Kidney (tissue), 14 donors: Measurements from ENCODE around the gene FOXL2. TPM values are rescaled to one million over a fixed set of nuclear protein-coding genes. Genes with fewer than 3 reads are reported as not detected.

ENCODE experiments used
- DNase-seq, 5 donors: peaks; one replicate each; pipeline ENCODE4 v3.0.0-alpha.2; 2013 to 2020
- FAIRE-seq: peaks from 2 replicates; lab custom pipeline; 2012; peaks lifted over from hg19 to GRCh38; lab: Jason Lieb, UNC
- H3K27ac ChIP-seq, 2 donors: one replicate each; pipeline ENCODE4 v1.7.0; 2013; ENCODE audit warnings: low read depth in 2 of 2, low read length in 2 of 2, inconsistent platforms in 1 of 2
- H3K27me3 ChIP-seq: one replicate; pipeline ENCODE4 v1.7.1; 2013; ENCODE audit warnings: low read length, inconsistent platforms; ENCODE audit not compliant: control insufficient read depth, insufficient read depth
- H3K36me3 ChIP-seq, 3 donors: one replicate each; pipeline versions ENCODE4 v1.7.0 to v1.7.1; 2013; ENCODE audit warnings: low read length in 3 of 3, control low read depth in 1 of 3, inconsistent platforms in 1 of 3; ENCODE audit not compliant: insufficient read depth in 3 of 3, control insufficient read depth in 2 of 3
- H3K4me1 ChIP-seq, 3 donors: one replicate each; pipeline versions ENCODE4 v1.7.0 to v1.7.1; 2013; ENCODE audit warnings: low read length in 3 of 3, inconsistent platforms in 1 of 3, low read depth in 1 of 3; ENCODE audit not compliant: control insufficient read depth in 2 of 3, insufficient read depth in 2 of 3
- H3K4me3 ChIP-seq, 3 donors: one replicate each; pipeline versions ENCODE4 v1.7.0 to v1.8.1; 2013; ENCODE audit warnings: low read length in 3 of 3, control low read depth in 1 of 3, inconsistent platforms in 1 of 3
- H3K9ac ChIP-seq, 3 donors: one replicate each; pipeline versions ENCODE4 v1.7.0 to v1.7.1; 2013; ENCODE audit warnings: low read length in 3 of 3, control low read depth in 1 of 3, inconsistent platforms in 1 of 3
- H3K9me3 ChIP-seq, 3 donors: one replicate each; pipeline versions ENCODE4 v1.7.0 to v1.7.1; 2013; ENCODE audit warnings: low read length in 3 of 3, control low read depth in 1 of 3, inconsistent platforms in 1 of 3; ENCODE audit not compliant: control insufficient read depth in 2 of 3, insufficient read depth in 1 of 3
- intact Hi-C: fragments of 100-400 bp; cut with DNase I; formaldehyde crosslinking; loops from one replicate; pipeline ENCODE4 v1.11.1; 2022
- polyA plus RNA-seq: library from polyadenylated mRNA; stranded (reverse); fragments of 350-450 nt; fragmentation: Illumina TruSeq; extraction: RNeasy Lipid Tissue Mini Kit (QIAGEN cat#74804); gene quantifications from one replicate; pipeline ENCODE4 v1.2.3, GENCODE V29; 2014; ENCODE audit warnings: low read depth, low replicate concordance; ENCODE audit not compliant: insufficient read depth
- total RNA-seq: library from RNA; stranded (reverse); fragmentation: NEBNext Ultra II Directional; extraction: Animal tissue kit (Norgen Biotek cat#: 25700); gene quantifications from one replicate; pipeline ENCODE4 v1.2.1, GENCODE V29; 2021
- TF ChIP-seq, protein P1 (sequence below): IDR thresholded peaks from 3 replicates; pipeline ENCODE4 v1.5.1; 2012; ENCODE audit warnings: mild to moderate bottlenecking, moderate library complexity, borderline replicate concordance; ENCODE audit not compliant: insufficient read depth; ENCODE audit errors: extremely low read depth
- donor health status: control.
- donor health status: control.
- donor health status: control.
- donor health status: control.
- donor health status: control.
- donor health status: DM: yes; HTN: yes; CAD: no.
- donor health status: Normal renal cell carcinoma (clear cell type).

FOXL2 gene
- total and polyA plus RNA-seq, 2 donors from 2014 or later, result not detected

DNA sequence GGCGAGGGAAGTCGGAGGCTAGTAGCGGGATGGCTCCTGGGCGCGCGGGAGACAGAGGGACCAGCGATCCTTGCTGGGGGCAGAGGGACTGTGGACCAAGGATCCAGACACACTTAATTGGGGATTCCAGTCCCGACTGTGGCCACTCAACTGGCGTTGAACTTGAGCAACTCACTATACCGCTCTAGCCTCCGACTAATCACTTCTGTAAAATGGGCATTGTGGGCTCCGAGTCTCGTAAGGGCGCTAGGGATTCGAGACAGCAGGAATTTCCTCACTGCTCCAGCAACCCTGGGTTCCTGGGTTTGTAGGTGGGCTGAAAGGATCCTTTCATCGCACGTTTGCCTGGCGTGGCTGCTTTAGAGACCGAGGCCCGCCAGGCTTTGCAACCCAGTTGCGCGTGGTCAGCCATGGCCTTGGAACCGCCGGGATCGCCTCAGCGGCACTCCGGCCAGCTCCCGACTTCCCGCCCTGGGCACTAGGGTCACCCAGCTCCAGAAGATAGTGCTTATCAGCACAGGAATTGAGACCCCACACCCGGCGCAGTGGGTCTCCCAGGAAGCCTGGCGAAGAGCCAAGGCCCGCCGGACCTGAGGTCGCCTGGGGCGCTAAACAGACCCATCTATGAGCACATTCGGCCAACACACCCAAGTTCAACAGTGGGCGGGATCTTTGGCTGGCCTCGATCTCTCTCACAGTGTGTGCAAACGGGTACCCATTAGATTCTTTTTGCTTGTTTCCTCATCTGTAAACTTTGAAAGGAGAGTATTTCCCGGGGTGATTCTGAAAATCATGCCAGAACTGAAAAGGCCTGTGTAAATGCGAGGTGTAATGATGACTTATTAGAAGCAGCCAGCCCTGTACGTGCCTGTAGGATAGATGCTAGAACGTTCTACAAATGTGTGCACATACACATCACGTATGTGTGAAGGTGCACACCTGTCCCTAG is 9.9 kb downstream of the FOXL2 start:
- peaks cover 0 to 21% (median 0%) of the 10 kb centered on the region in 3 donors for H3K4me1 ChIP-seq
- H3K9me3 ChIP-seq, result no peaks in the 10 kb centered on the region
- TF ChIP-seq, protein P1, sequence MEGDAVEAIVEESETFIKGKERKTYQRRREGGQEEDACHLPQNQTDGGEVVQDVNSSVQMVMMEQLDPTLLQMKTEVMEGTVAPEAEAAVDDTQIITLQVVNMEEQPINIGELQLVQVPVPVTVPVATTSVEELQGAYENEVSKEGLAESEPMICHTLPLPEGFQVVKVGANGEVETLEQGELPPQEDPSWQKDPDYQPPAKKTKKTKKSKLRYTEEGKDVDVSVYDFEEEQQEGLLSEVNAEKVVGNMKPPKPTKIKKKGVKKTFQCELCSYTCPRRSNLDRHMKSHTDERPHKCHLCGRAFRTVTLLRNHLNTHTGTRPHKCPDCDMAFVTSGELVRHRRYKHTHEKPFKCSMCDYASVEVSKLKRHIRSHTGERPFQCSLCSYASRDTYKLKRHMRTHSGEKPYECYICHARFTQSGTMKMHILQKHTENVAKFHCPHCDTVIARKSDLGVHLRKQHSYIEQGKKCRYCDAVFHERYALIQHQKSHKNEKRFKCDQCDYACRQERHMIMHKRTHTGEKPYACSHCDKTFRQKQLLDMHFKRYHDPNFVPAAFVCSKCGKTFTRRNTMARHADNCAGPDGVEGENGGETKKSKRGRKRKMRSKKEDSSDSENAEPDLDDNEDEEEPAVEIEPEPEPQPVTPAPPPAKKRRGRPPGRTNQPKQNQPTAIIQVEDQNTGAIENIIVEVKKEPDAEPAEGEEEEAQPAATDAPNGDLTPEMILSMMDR, result no peak
- no peak overlapping the region for H3K4me3 ChIP-seq
- no peaks in the 10 kb centered on the region for H3K36me3 ChIP-seq
- intact Hi-C loops, result loop anchor here (10.0 kb wide), 1 partner anchor 388 kb away; no protein-coding TSS in a partner anchor
- peaks cover 55% of the 10 kb centered on the region for H3K27me3 ChIP-seq
- no peak overlapping the region for H3K9ac ChIP-seq
- DNase-seq (peak in 2 of 5 donors; percentile 16 to 62), FAIRE-seq (no peak)
- H3K27ac ChIP-seq, result no peak overlapping the region

DNA sequence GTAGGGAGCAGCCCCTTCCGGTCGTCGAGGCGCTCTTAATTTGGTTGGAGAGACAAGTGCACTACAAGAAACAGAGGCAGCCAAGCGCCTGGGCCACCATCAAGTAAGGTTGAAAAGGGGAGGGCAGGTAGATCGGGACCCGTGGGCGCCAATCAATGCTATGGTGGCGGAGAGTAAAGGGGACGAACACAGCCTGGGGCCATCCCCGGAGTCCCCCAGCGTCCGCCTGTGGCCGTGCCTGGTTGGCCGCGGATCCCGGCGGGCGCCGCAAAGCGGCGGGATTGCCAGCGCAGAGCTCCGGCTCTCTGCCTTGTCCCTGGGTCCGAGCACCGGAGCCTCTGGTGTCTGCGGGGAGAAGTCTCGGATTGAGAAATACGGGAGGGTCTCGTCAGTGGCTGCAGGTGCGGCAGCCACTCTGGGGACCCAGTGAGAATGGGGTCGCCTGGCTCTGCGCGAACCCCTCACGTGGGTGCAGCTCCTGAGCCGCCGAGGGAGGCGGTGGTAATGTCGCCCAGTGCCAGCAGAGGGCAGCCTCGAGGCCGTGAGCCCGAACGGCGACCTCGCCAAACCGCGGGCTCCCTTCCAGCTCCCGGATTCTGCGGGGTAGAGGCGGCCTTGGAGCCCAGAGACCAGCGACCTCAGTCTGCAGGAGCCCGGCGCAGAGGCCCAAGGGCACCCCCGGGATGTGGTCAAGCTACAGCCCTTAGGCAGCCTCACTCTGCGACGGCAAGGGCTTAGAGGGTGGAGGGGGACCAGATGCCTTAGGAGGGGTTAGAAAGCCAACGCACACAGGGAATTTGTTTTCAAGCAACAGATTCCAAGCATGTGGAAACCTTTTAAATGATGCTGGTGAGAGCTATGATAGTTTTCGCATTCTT is 10.8 kb downstream of the FOXL2 start:
- Histone ChIP-seq H3K27me3 (peaks cover 50% of the 10 kb centered on the region), H3K4me3 (peak overlapping the region in 1 of 3 donors; percentile 55), H3K9ac (no peak overlapping the region), H3K9me3 (no peaks in the 10 kb centered on the region), H3K36me3 (no peaks in the 10 kb centered on the region), H3K27ac (no peak overlapping the region), H3K4me1 (peaks cover 0 to 21% (median 0%) of the 10 kb centered on the region in 3 donors)
- intact Hi-C loops, result loop anchor here (10.0 kb wide), 1 partner anchor 389 kb away; no protein-coding TSS in a partner anchor
- FAIRE-seq, result no peak
- DNase-seq, result peak; percentile 73 to 86 (median 80)
- TF ChIP-seq, protein P1, result peak; percentile 81

DNA sequence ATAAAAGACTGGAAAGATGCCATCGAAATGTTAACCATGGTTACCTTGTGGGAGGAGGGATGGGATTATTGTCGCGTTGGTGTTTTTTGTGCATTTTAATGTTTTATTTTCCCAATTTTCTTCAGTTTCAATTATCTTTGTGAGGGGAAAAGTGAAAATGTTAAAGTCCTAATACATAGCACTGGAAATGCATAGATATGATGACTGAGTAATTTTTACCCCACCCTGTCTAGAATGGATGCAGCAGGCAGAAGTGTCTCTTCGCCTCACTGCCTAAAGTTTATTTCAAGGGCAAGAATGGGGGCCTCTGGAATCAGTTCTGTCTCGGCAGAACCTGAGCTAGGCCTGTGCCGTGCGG is 11.5 kb downstream of the FOXL2 start:
- Histone ChIP-seq H3K4me1 (peaks cover 0 to 21% (median 0%) of the 10 kb centered on the region in 3 donors), H3K9me3 (no peaks in the 10 kb centered on the region), H3K9ac (no peak overlapping the region), H3K4me3 (peak overlapping the region in 1 of 3 donors; percentile 55), H3K36me3 (no peaks in the 10 kb centered on the region), H3K27me3 (peaks cover 44% of the 10 kb centered on the region), H3K27ac (no peak overlapping the region)
- TF ChIP-seq, protein P1, result no peak
- no peak for DNase-seq
- intact Hi-C loops, result loop anchor here (10.0 kb wide), 1 partner anchor 389 kb away; no protein-coding TSS in a partner anchor
- no peak for FAIRE-seq
